Measurements from ENCODE around the gene SPCS2. TPM values are rescaled to one million over a fixed set of nuclear protein-coding genes. Genes with fewer than 3 reads are reported as not detected.
"Not testable (repeated sequence)": the region's sequence is repeated elsewhere in the genome, so short reads cannot be mapped to it uniquely, and the experiment has no call there.

Gene SPCS2
- polyA plus RNA-seq, 1 donor from 2014 or later: 84.7 TPM

- Histone ChIP-seq H3K9me2 (ENCODE audit: insufficient read depth, low read length) (no peaks in the 10 kb centered on the region), H3F3A (ENCODE audit: insufficient read depth, low read length, poor library complexity, severe bottlenecking) (no peaks in the 10 kb centered on the region), H3K79me2 (replicated peaks; ENCODE audit: insufficient read depth, low read length) (no peaks in the 10 kb centered on the region), H3K27ac (ENCODE audit: low read length) (peak overlapping the region; percentile 27), H3K4me3 (ENCODE audit: low read length) (peak overlapping the region; percentile 86), H2AFZ (ENCODE audit: low read depth, low read length) (peak overlapping the region; percentile 41), H3K9ac (ENCODE audit: low read length) (peak overlapping the region; percentile 71), H3K9me3 (ENCODE audit: low read length) (no peaks in the 10 kb centered on the region), H4K20me1 (ENCODE audit: insufficient read depth) (no peaks in the 10 kb centered on the region), H3K27me3 (ENCODE audit: insufficient read depth, low read depth, low read length) (no peaks in the 10 kb centered on the region), H3K36me3 (ENCODE audit: insufficient read depth, low read length) (peaks cover 5% of the 10 kb centered on the region), H3K4me2 (ENCODE audit: low read length) (peak overlapping the region; percentile 56)
- peak; percentile 2 for TF ChIP-seq REST (IDR thresholded peaks at IDR 0.05; ENCODE audit: borderline replicate concordance)
- no peak for TF ChIP-seq EZH2 (IDR thresholded peaks at IDR 0.05; ENCODE audit: borderline replicate concordance, insufficient read depth, low read length, poor library complexity, severe bottlenecking)
These were observed 40.2 kb downstream of the SPCS2 start for GRCh38 chr11:74989260-74989638.

DNA sequence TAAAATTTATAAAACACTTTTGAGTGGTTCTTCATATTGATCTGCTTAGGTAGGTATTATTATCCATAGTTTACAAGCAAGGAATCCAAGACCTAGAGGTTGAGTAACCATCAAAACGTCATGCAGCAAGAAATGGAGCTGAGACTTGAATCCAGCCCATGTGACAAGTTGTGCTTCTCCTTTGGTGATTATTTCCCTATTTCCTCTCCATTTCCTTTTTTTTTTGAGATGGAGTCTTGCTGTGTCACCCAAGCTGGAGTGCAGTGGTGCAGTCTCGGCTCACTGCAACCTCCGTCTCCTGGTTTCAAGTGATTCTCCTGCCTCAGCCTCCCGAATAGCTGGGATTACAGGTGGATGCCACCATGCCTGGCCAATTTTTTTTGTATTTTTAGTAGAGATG is 41.1 kb downstream of the SPCS2 start:
- peak overlapping the region; percentile 86 for H3K4me3 ChIP-seq (ENCODE audit: low read length)
- not testable (repeated sequence) for H4K20me1 ChIP-seq (ENCODE audit: insufficient read depth); H3K27me3 ChIP-seq (ENCODE audit: insufficient read depth, low read depth, low read length); H3K79me2 ChIP-seq (replicated peaks; ENCODE audit: insufficient read depth, low read length); H3K9ac ChIP-seq (ENCODE audit: low read length); H2AFZ ChIP-seq (ENCODE audit: low read depth, low read length); H3K4me2 ChIP-seq (ENCODE audit: low read length); H3K9me3 ChIP-seq (ENCODE audit: low read length); H3K9me2 ChIP-seq (ENCODE audit: insufficient read depth, low read length); H3K36me3 ChIP-seq (ENCODE audit: insufficient read depth, low read length); H3K27ac ChIP-seq (ENCODE audit: low read length); H3F3A ChIP-seq (ENCODE audit: insufficient read depth, low read length, poor library complexity, severe bottlenecking)

- H3K79me2 ChIP-seq (replicated peaks; ENCODE audit: insufficient read depth, low read length): no peaks in the 10 kb centered on the region
- H3K27me3 ChIP-seq (ENCODE audit: insufficient read depth, low read depth, low read length): no peaks in the 10 kb centered on the region
- H4K20me1 ChIP-seq (ENCODE audit: insufficient read depth): no peaks in the 10 kb centered on the region
- H3K36me3 ChIP-seq (ENCODE audit: insufficient read depth, low read length): peaks cover 5% of the 10 kb centered on the region
- H3K9ac ChIP-seq (ENCODE audit: low read length): no peak overlapping the region
- H2AFZ ChIP-seq (ENCODE audit: low read depth, low read length): no peak overlapping the region
- H3K9me2 ChIP-seq (ENCODE audit: insufficient read depth, low read length): no peaks in the 10 kb centered on the region
- TF ChIP-seq POLR2AphosphoS5 (IDR thresholded peaks at IDR 0.05): no peak
- TF ChIP-seq EP300 (conservative IDR thresholded peaks at IDR 0.05; ENCODE audit: poor library complexity, severe bottlenecking): no peak
- no peak for TF ChIP-seq TAF1 (IDR thresholded peaks at IDR 0.05; ENCODE audit: low read depth)
- no peaks in the 10 kb centered on the region for H3K9me3 ChIP-seq (ENCODE audit: low read length)
- no peak overlapping the region for H3K4me2 ChIP-seq (ENCODE audit: low read length)
- no peak overlapping the region for H3K27ac ChIP-seq (ENCODE audit: low read length)
- H3K4me3 ChIP-seq (ENCODE audit: low read length): no peak overlapping the region
- H3F3A ChIP-seq (ENCODE audit: insufficient read depth, low read length, poor library complexity, severe bottlenecking): no peaks in the 10 kb centered on the region
These were observed 41.9 kb downstream of the SPCS2 start for GRCh38 chr11:74990941-74991340.

GRCh38 chr11:74992852-74993251 is 43.8 kb downstream of the SPCS2 start:
- H3K9me3 ChIP-seq (ENCODE audit: low read length): no peaks in the 10 kb centered on the region
- no peak overlapping the region for H3K4me3 ChIP-seq (ENCODE audit: low read length)
- H2AFZ ChIP-seq (ENCODE audit: low read depth, low read length): no peak overlapping the region
- H3K27ac ChIP-seq (ENCODE audit: low read length): no peak overlapping the region
- H3K9me2 ChIP-seq (ENCODE audit: insufficient read depth, low read length): no peaks in the 10 kb centered on the region
- peaks cover 8% of the 10 kb centered on the region for H3K36me3 ChIP-seq (ENCODE audit: insufficient read depth, low read length)
- H3K9ac ChIP-seq (ENCODE audit: low read length): no peak overlapping the region
- TF ChIP-seq RAD21 (conservative IDR thresholded peaks at IDR 0.05) (no peak), TAF1 (IDR thresholded peaks at IDR 0.05; ENCODE audit: low read depth) (no peak), EZH2 (IDR thresholded peaks at IDR 0.05; ENCODE audit: borderline replicate concordance, insufficient read depth, low read length, poor library complexity, severe bottlenecking) (no peak), CTCF (IDR thresholded peaks at IDR 0.05; ENCODE audit: poor library complexity, severe bottlenecking) (no peak), REST (IDR thresholded peaks at IDR 0.05; ENCODE audit: borderline replicate concordance) (no peak), POLR2AphosphoS5 (IDR thresholded peaks at IDR 0.05) (no peak), MXI1 (conservative IDR thresholded peaks at IDR 0.05; ENCODE audit: poor library complexity, severe bottlenecking) (no peak), EP300 (conservative IDR thresholded peaks at IDR 0.05; ENCODE audit: poor library complexity, severe bottlenecking) (no peak), SMC3 (conservative IDR thresholded peaks at IDR 0.05; ENCODE audit: poor library complexity) (no peak)
- H3K79me2 ChIP-seq (replicated peaks; ENCODE audit: insufficient read depth, low read length): no peaks in the 10 kb centered on the region
- H4K20me1 ChIP-seq (ENCODE audit: insufficient read depth): no peaks in the 10 kb centered on the region
- no peaks in the 10 kb centered on the region for H3F3A ChIP-seq (ENCODE audit: insufficient read depth, low read length, poor library complexity, severe bottlenecking)
- H3K4me2 ChIP-seq (ENCODE audit: low read length): no peak overlapping the region
- no peaks in the 10 kb centered on the region for H3K27me3 ChIP-seq (ENCODE audit: insufficient read depth, low read depth, low read length)

All from neural cell (in vitro differentiated cells).